ENCODE data around the gene MAPK14. TPM values are rescaled to one million over a fixed set of nuclear protein-coding genes. Genes with fewer than 3 reads are reported as not detected.

Gene MAPK14
- total and polyA plus RNA-seq, 9 of the 15 experiments (the other 6 are each of a cell fraction or from before 2014, with no cell fraction given), result 8.8 to 62.7 (median 35.5) TPM

DNA sequence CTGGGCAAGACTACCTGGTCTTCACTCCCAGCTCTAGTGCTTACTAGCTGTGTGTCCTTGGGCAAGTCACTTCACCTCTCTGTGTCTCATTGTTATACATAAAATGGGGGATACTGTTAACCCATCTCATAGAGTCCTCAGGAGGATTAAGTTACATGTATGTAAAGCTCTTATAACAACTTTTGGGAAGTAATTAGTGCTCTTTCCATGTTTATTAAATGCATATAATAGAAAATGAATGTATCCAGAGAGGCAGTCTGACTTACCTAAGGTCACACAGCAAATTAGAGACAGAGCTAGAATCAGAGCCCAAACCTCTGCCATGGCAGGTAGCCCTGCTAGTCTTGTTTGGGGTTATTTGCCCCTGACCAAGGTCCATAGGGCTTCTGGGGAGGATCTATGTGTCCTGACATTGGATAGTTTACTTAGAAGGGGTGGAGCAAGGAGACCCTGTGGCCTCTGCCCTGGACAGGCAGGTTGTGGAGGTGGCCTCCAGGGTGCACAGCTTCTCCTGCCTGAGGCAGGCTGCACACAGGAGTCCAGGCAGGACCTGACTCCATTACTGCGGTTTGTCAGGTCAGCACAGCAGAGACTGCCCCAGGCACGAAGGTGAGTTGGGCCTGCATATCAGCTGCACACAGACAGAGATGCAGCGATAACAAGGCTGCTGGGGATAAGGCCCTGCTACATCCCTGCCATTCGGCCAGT lies 94.3 kb downstream of the MAPK14 start (continued):
- TF ChIP-seq CBX1 (IDR thresholded peaks at IDR 0.05; ENCODE audit: low read depth), result peak; percentile 28; the same call in 1 of the 2 replicates
- peak; percentile 95 for TF ChIP-seq ZEB2 (IDR thresholded peaks at IDR 0.05)
- no peak for TF ChIP-seq MTA3 (IDR thresholded peaks at IDR 0.05; ENCODE audit: borderline replicate concordance)
- 0 out of 2 replicates have a peak, but pooled peaks have one; percentile 23 for TF ChIP-seq POLR2G (IDR thresholded peaks at IDR 0.05; ENCODE audit: low read depth, low read length)
- TF ChIP-seq RCOR1 (IDR thresholded peaks at IDR 0.05; ENCODE audit: borderline replicate concordance in 1 of 2, low read depth in 2 of 2, low read length in 2 of 2), result peak in 1 of 2 experiments; percentile 76; a peak in 2 of 4 replicates
- TF ChIP-seq CHD4 (IDR thresholded peaks at IDR 0.05; ENCODE audit: insufficient read depth, insufficient replicate concordance, low read depth, low read length, poor library complexity, severe bottlenecking), result peak; percentile 83
- TF ChIP-seq MTA2 (IDR thresholded peaks at IDR 0.05; ENCODE audit: low read depth), result 0 out of 2 replicates have a peak, but pooled peaks have one; percentile 45
- TF ChIP-seq TBL1XR1 (IDR thresholded peaks at IDR 0.05; ENCODE audit: low read length in 2 of 2), result 0 out of 4 replicates have a peak, but pooled peaks of 1 of the 2 experiments have one; percentile 10
- peak; percentile 25; the same call in 1 of the 2 replicates for TF ChIP-seq CREM (IDR thresholded peaks at IDR 0.05; ENCODE audit: low read depth)
- no peak for TF ChIP-seq ZZZ3 (IDR thresholded peaks at IDR 0.05)
- peak; percentile 71 for TF ChIP-seq SMARCA4 (IDR thresholded peaks at IDR 0.05)
- TF ChIP-seq CBFA2T3 (IDR thresholded peaks at IDR 0.05), result peak; percentile 85
- peak; percentile 100 for TF ChIP-seq BRD9 (IDR thresholded peaks at IDR 0.05; ENCODE audit: low read depth, partially characterized antibody)
- TF ChIP-seq MEIS2 (IDR thresholded peaks at IDR 0.05; ENCODE audit: partially characterized antibody), result no peak
